GM19468 (cell line): ENCODE data around the gene FAHD2A.
"Not testable (repeated sequence)": the region's sequence is repeated elsewhere in the genome, so short reads cannot be mapped to it uniquely, and the experiment has no call there.

Source experiments
- ATAC-seq: cut with Tn5 transposase; IDR thresholded peaks from one replicate; pipeline ENCODE4 v1.9.1; 2021; ENCODE audit warnings: mild to moderate bottlenecking, moderate library complexity, moderate number of reproducible peaks; ENCODE audit not compliant: unreplicated experiment; ENCODE audit errors: extremely low read depth

FAHD2A gene

DNA sequence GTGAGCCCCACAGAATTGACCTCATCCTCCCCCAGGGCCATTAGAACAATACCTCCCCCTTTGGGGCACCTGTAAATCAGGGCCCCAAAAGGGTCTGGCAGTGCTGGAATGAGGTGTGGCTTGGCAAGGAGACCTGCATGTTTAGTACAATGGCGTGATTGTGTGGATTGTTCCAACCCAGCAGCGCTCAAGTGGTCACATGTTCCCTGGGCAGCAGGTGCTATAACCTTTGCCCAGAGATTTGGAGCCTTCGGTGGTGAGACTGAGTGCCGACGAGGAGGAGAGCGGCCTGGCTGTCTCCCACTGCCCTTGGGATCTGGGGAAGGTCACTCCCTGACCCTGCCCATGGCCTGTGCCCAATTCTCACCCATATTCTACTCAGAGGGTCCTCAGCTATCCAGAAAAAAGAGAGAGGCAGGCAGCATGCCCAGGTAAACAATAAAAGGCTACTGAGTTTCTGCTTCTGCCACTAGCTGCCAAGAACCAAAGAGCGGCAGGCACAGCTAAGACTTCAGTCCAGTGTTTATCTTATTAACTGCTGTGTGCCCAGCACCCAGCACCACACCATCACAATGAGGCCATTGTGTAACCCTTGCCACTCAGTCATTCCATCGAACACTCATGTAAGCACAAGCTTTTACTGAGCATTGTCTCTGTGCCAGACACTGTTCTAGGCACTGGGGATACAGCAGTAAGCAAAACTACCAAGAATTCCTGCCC is 27.4 kb downstream of the FAHD2A start:
- not testable (repeated sequence) for ATAC-seq

DNA sequence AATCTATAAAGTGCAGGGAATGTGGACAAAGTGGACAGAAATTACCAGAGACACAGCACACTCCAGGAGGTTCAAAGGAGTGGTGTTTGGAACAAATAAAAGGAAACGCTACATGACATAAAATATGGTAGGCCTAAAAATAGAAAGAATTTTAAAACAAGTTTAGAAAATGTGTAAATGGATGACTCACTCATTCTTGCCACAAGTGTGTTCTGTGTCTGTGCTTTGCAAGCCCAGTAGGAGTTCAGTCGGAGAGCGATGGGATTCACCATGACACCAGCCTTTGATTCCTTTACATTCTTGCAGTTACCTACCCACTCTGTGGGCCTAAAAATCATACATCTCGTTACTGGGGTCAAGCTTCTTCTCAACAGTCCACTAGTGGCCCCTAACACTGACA is 30.9 kb downstream of the FAHD2A start:
- not testable (repeated sequence) for ATAC-seq

DNA sequence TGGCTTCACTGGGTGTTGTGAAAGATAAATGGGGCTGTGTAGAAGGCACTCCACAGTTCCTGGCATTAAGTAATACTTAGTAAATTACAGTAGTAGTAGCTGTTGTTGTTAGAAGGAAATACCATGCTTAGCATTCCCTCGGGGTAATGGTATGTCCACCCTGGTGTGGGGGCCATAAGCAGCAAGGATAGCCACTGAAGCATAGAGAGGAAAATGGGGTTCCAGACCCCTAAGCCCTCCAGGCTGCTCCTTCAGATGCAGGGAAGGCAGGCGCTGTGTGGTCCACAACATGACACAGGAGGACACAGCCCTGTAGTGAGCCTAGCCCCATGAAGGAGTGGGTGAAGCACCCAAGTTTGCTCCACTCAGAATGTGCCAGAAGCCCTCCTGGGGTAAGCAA is 31.5 kb downstream of the FAHD2A start:
- not testable (repeated sequence) for ATAC-seq

GRCh38 chr2:95434507-95435076 is 32.1 kb downstream of the FAHD2A start:
- ATAC-seq, result not testable (repeated sequence)

- ATAC-seq, result not testable (repeated sequence)
These were observed 32.8 kb downstream of the FAHD2A start for GRCh38 chr2:95435162-95435871.

DNA sequence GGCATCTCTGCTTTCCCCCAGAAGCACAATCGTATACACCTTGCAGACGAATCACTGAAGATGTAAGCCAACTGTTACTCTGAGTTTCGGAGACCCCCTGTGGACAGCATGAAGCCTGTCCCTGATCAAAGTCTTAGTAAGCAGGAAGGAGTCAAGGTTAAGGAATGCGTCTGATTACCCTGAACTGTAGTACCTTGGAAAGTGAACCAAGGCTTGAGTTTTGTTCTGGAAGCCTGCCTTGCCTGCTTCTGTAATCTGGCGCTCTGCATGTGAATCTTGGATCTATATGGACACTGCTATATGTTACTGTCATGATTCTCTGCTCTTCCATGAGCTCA is 33.3 kb downstream of the FAHD2A start:
- ATAC-seq, result not testable (repeated sequence)

DNA sequence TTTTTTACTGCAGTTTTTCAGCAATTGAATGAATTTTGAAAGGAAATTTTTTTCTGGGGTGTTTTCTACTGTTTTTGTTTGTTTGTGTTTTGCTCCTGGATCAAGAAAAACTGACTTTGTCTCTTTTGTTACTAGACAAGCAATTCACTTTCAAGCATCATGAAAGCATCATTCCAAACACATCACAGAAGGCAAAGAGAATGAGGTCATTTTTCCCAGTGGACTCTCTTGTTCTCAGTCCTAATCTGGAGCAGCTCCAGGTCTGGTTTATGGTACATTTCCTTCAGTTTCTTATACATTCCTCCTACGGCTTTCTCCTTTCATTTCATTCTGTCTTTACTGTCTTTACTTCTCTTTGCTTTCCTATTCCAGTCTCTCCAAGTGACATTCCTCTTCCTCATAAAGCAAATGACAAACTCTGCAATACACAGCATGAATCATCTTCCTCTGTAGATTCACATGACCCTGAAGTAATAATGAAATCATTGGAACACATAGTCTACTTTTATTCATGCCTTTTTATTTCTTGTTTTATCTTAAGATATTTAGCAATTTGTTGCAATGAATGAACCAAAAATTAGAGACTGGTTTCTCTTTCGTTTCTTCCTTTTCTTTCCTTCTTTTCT is 40.1 kb downstream of the FAHD2A start:
- ATAC-seq, result not testable (repeated sequence)

GRCh38 chr2:95445317-95445716 is 42.8 kb downstream of the FAHD2A start:
- ATAC-seq, result not testable (repeated sequence)

- ATAC-seq, result not testable (repeated sequence)
These were observed 60.8 kb downstream of the FAHD2A start for GRCh38 chr2:95463292-95463691.
